NCI-H526 treated with DMSO at 0.1 percent for 48 hours (cell line): Measurements from ENCODE around the gene FKBP2.
A peak's percentile ranks its signal among the peaks of the same experiment; 100 is the strongest.
"Not testable (repeated sequence)": the region's sequence is repeated elsewhere in the genome, so short reads cannot be mapped to it uniquely, and the experiment has no call there.

Experiments
- DNase-seq: peaks from one replicate; lab custom pipeline; 2025; lab: John Stamatoyannopoulos, UW

FKBP2 gene

DNA sequence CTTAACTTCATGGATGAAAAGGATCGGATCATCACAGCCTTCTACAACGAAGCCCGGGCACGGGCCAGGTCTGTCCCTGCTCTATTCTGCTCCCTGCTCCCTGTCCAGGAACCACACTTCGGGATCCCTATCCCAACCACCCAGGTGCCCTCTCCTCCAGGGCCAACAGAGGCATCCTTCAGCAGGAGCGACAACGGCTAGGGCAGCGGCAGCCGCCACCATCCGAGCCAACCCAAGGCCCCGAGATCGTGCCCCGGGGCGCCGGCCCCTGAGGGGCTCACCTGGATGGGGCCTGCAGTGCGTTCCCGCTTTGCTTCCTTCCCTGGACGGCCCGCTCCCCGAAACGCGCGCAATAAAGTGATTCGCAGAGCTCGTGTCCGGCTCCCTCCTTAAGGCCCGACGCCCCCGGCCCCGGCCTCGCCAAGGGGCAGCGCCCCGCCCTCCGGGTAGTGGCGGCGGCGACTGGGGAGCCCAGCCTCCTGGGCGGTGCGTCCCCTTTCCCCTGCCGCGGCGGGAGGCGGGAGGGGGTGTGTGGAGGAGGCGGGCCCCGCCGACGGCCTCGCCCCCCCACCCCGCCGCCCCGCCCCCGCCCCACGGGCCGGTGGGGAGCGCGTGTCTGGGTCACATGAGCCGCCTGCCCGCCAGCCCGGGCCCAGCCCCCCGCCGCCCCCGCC lies 6.8 kb upstream of the FKBP2 start, which contains the start of gene VEGFB:
Gene VEGFB, plus strand, starts transcription at position 672 of the 674 bp plus-strand sequence. CDS start 250 bp downstream, outside the sequence.
- peak; percentile 48 for DNase-seq

DNA sequence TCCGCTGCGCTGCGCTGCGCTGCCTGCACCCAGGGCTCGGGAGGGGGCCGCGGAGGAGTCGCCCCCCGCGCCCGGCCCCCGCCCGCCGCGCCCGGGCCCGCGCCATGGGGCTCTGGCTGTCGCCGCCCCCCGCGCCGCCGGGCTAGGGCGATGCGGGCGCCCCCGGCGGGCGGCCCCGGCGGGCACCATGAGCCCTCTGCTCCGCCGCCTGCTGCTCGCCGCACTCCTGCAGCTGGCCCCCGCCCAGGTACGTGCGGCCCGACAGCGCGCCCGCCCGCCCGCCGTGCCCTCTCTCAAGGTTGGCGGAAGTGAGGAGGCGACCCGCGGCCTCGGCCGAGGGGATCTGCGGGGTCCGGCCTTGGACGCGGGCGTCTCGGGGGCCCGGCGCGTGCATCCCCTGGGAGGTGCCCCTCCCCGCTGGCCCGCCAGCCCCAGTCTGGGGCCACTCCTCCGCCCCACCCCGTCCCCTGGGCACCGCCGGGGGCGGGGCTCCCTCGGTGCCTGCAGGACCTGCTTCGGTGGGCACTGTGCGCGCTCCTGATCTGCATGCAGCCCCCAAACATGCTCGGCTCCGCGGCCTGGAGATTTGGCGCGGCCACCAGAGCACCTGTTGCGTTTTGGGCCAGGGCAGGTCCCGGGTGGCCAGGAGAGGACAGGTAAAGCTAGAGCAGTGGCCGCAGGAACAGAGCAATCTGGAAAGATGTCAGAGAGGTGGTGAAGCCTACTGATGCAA lies 6.1 kb upstream of the FKBP2 start:
- peak; percentile 69 for DNase-seq

DNA sequence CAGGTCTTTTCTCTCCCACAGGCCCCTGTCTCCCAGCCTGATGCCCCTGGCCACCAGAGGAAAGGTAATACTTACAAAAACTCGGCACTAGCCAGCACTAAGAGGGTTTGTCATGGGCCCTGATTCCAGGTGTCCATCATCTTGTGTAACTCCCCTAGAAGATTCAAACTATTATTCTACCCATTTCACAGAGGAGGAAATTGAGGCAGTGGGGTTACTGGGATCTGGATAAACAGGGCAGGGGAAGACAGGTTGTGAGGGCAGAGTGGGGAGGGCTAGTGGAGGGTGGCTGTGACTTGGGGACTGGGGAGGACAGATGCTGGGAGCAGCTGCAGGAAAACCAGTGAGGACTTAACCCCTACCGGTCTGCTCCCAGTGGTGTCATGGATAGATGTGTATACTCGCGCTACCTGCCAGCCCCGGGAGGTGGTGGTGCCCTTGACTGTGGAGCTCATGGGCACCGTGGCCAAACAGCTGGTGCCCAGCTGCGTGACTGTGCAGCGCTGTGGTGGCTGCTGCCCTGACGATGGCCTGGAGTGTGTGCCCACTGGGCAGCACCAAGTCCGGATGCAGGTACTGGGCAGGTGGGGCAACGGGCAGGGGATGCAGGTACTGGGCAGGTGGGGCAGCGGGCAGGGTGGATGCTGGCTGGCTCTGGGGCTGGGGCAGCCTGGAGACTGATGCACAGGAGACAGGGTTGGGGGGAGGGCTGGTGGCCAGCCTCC lies 5.3 kb upstream of the FKBP2 start:
- no peak for DNase-seq

DNA sequence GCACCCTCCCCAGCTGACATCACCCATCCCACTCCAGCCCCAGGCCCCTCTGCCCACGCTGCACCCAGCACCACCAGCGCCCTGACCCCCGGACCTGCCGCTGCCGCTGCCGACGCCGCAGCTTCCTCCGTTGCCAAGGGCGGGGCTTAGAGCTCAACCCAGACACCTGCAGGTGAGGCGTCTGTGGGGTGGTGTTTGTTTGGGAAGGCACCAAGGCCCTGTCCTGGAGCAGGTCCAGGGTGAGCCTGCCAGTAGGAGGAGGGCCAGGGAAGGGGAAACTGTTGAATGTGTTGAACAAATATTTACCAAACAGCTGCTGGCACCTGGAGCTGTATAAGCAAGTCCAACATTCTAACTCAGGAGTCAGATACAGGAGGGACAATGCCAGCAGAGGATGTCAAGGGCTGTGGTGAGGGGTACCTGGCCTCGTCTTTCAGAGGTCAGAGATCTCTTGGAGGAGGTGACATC lies 3.4 kb upstream of the FKBP2 start:
- peak; percentile 60 for DNase-seq

DNA sequence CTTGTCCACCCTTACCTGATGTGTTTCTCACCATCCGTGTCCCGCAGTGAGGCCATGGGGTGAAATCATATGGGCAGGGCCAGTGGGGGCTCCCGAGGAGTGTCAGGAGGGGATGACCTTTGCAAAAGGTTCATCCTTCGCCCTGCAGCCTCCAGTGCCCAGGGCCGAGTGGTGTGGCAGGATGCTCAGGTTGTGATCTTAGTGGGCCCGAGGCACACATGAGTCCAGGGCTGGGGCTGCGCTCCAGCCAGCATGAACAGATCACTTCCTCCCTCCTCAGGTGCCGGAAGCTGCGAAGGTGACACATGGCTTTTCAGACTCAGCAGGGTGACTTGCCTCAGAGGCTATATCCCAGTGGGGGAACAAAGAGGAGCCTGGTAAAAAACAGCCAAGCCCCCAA lies 2.8 kb upstream of the FKBP2 start:
- DNase-seq = no peak

DNA sequence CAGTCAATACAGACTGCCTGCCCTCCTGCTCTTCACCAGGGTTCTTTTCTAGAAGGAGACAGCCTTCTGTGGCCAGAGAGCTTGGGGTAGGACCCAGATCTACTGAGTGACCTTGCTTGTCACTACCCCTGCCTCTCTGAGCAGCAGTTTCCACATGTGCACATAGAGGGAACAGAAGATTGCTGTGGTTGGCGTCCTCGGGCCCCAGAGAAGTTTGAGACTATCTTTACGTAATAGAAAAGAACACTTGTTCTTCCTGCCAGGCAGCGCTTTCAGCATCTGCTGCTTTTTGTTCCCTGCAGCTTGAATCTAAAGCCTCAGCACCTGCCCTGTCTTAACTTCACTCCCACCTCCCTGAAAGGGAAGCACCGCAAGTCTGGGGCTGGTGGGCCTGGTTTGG lies 1.9 kb upstream of the FKBP2 start:
- DNase-seq = no peak

DNA sequence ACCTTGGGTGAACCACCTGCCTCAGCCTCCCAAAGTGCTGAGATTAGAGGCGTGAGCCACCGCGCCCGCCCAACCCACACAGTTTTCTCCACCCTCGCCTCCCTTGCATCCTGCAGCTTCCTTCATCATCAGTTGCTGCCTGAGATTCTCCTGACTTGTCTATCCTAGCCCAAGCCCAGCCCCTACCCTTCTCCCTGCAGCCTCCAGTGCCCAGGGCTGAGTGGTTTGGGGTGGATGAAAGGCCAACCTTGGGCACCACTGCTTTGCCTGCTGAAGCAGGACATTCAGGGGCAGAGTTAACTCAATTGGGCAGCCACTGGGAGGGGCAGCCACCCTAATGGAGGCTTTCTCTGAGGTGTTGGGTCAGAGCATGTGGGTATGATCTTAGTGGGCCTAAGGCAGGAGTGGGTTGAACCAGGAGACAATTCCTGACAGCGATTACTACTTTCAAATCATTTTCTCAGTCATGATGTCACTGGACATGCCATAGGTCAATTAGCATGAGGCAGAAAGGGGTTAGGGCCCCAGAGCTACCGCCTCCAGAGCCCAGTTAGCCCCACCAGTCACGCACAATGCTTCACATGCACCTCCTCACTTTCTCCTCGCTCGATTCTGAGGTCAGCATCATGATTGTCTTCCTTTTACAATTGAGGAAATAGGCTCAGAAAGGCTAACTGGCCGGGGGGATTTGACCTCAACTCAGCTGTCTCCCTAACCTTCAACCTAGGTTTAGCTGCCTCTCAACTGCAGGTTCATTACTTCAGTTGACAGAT lies 1.0 kb upstream of the FKBP2 start:
- no peak for DNase-seq

DNA sequence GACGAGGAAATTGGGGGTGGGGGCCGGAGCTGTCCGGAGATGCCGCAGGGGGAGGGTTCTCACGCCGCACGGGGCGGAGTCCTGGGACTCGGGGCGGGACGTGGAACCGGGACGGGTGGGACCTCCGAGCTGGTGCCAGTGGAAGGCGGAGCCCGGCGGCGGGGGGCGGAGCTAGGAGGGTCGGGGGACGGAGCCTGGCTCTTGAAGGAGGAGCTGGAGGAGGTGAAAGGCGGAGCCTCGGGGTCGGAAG lies 271 bp downstream of the FKBP2 start:
- DNase-seq = peak; percentile 98

DNA sequence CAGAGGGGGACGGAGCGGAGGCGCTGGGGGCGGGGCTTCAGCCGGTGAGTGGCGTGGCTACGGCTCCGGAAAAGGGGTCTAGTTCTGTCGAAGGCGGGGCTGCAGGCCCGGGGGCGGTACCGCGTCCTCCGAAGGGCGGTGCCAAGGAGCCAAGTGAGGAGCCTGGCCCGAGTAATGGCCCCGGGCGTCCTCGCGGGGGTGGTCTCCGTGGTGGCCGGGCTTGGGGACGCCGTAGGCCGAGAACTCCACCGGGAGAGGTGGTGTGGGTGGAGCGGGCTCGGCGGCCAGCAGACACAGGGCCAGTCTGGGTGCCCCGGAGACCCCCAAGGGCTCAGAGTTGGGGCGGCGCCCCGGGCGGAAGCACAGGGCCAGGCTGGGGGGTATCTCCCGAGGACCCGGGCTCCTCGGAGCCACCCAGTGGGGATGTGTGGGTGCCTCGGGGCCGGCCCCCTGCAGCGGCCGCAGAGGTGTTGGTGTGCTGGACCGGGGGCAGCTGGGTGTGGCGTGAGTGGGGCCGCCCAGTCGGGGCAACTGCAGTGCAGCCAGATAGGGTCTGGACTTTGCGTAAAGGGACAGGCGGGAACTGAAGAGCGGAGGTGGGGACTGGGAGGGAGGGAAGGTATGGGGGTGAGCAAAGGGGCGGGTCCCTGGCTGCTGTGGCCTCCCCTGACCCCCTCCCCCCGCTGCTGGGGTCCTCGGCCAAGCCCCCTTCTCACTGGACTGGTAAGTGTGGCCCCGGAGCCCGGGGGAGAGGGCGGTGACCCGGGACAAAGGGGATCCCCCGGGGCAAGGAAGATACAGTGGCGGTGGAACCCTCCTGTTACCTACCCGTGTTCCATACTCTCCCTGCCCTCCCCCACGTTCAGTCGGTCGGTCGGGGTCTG lies 838 bp downstream of the FKBP2 start:
- peak; percentile 30 for DNase-seq

DNA sequence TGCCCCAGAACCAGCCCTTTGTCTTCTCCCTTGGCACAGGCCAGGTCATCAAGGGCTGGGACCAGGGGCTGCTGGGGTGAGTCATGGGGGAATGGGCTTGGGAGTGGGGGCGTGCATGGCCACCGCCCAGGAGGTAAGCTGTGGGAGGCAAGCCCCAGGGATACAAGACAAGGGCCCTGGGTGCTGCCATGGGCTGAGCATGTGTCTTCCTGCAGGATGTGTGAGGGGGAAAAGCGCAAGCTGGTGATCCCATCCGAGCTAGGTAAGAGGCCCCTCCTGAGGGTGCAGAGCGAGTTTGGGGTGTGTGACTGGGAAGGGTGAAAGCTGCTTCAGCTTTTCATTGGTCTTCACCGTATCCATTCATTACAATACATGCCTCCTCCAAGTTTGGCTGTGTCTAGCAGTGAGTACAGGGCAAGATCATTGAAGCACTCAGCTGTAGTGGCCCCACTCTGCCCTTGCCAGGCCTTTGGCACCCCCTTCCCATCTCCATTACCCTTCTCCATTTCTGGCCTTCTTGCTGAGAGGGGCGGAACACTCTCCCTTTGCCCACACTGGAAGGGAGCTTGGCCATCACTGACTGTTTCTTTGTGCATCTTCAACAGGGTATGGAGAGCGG lies 2.5 kb downstream of the FKBP2 start:
- no peak for DNase-seq

DNA sequence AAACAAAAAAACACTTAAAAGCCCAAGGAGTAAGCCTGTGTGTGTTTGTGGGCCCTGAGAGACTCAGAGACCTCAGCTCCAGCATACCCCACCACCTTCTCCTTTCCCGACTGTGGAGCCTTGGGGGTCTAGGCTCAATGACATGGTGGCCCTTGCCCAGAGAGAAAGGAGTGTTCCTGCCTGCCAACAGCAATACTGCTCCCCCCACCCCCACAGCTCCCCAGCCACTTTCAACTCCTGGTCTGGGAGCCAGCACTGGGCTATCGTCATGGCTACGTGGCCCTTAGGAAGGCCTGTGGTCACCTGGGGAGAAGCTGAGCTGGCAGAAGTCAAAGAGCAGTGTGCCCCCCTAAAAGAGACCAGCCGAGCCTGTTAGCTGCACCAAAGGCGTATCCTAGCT lies 3.2 kb downstream of the FKBP2 start:
- no peak for DNase-seq

DNA sequence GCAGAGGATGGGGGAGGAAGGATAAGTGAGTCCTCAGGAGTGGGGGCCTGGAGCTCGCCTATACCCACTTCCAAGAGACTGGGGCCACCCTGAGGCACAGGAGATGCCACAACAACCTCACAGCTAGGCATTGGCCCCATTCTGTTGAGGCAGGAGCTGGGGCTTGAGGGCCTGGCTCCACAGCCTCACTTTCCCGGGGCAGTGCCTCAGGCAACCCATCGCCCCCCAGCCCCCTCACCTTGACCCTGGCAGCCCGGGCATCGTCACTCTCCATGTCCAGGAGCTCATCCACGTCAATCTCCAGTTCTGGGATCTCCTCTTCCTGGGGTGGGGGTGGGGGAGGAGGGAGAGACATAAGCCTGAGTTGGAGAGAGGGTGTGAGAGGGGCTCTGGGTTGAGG lies 4.1 kb downstream of the FKBP2 start:
- no peak for DNase-seq

DNA sequence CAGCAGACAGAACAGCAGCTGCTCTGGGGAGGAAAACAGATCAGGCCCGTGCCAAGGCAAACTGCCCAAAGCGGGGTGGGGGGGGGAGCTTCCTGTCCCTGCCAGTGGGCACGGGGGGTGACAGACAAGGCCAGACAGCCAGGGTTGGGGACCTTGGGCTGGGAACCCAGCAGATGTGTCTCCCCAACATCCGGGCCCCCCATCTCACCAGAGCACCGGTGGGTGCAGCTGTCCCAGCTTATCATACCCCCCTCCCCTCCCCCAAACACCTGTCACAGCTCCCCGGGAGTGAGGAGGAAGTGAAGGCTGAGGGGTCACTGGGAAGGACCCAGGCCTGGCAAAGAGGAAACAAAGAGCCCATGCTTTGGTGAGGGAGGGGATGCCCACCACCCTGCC lies 4.5 kb downstream of the FKBP2 start:
- no peak for DNase-seq

DNA sequence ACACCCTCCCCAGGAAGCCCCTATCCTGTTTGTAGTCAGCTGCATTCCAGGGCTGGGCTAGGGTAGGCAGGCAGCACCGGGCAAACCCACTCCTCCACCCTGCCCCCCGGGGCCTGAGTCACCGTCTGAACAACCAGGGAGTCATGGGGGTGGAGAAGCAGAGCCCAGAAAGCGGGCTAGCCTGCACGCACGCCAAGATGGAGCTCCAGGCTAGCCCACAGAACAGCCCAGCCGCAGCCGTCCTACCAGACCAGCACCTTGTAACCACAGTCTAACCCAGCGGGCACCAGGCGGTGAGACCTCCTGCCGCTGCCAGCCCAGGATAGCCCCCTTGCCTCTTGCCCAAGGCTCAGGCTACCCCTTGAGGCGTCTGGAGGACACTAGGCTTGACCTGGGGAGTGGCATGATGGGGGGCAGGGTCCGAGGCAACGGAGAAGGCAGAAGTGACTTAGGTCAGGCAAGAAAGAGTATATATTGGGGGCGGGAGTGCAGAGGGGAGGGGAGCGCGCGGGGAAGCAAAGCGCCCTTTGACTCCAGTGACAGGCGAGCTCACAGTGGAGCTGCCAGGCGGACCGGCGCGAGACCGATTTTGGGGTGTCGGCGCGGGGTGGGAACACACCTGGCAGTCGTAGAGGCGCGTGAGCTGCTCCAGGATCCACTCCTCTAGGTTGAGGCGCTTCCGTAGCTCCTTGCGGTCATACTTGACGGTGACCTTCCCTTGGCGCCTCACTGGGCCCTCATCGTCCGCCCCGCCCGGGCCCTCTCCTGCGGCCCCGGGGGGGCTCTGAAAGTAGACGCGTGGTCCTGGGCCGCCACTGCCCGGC lies 5.1 kb downstream of the FKBP2 start:
- peak; percentile 40 for DNase-seq

DNA sequence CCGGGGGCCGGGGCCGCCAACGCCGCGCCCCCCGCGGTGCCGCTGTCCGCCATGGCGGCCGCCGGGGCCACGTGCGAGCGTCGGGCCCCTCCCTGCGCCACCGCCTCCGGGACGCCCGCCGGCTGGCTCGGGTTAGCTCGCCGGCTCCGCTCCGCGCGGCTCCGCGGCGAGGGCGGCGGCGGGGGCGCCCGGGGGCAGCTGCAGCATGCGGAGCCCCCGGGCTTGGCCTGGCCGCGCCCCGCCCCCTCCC lies 5.7 kb downstream of the FKBP2 start:
- DNase-seq = not testable (repeated sequence)

DNA sequence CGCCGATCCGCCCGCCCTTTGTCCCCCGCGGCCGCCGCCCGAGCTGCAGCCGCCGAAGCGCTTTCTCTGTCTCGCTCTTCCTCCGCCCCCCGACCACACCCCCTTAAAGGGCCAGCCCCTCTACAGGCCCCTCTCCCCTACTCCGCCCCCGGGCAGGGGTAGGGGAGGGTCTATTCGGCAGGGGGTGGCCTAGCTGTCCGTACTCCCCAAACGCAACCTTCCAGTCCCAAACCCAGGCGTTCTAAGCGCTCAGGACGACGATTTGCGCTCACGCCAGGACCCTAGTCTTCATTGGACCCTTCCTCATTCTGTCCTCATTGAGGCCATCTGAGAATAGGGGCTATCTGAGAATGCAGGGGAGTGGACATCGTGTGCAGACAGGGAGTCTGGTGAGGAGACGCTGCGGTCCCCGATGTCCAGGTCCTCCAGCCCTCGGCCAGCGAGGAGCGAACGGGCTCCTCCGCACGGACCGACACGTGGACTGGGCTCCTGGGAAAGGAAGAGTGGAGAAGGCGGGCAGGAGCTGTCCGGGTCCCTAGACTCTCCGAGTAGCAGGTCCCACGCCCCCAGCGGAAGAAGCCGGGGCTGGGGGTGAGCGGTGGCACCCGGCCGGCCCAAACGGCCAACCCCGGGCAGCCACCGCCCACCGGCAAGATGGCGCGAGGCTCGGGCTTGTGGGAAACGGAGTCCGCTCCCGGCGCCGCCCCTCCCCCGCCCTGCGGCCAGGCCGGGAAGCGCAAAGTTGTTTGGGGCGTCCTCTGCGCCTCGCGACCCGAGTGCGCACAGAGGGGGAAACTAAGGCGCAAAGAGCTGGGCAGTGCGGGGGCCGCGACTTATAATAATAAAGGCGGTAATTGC lies 6.2 kb downstream of the FKBP2 start, which contains the start of gene PPP1R14B:
Gene PPP1R14B, minus strand, starts transcription at position 73 of the 858 bp plus-strand sequence. CDS start 270 bp downstream, outside the sequence.
- peak; percentile 80 for DNase-seq

DNA sequence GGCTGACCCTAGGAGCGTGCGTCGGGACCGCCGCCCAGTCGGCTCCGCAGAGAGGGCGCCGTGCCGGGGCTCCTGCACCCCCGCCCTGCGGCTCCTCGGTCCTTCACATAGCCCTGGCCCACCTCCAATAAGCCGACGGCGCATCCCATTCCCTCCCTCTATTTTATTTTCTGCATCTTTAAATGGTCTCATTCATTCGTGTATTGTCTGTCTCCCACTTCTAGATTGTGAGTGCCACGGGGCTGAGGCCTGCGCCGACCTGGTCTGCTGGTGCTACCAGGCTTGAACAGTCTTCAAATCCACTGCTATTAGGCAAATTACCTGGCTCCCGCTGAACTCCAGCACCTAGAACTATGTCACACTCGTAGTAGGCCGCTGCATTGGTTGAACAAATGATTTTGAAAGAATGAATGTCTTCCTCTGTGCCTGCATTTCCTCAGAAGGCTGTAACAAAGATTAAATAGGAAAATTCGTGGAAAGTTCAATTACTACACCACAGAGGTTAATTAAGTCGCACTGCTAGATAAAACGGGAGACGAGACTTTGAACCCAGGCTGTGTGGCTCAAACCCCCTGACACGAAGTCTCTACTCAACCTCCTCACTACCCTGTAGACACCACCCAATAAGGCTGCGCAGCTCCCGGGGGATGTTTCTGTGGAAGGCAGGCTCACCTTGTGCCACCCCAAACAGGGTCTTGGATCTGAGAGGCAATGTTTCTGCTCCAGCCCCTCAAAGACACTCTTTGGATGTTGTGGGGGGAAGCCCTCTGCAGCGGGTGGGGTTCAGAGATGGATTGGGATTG lies 7.0 kb downstream of the FKBP2 start:
- DNase-seq = peak; percentile 67

DNA sequence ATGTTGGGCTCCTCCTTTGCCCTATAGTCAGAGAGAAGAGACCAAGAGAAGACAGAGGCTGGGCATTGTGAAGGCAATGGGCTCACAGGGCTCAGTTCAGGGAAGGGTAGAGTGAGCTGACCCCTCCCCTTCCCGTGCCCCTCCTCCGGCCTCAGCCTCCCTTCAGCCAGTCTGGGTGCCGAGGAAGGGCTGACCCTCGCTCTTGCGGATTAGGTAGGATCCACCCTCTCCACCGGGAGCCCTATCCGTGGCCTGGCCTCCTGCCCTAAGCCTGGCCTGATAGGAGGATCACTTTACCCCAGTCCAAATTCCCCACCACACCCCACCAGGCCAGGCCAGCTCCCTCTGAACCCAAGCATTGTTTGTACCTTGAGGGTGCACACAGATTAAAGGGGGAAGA lies 7.7 kb downstream of the FKBP2 start:
- DNase-seq = no peak
